Peyer's patch (tissue), 4 donors: ENCODE results near the gene TMEM267.
A peak's percentile ranks its signal among the peaks of the same experiment; 100 is the strongest.

Experiments used
- POLR2A ChIP-seq, 2 donors: fragments of 450-650 bp; IDR thresholded peaks; one replicate each; pipeline ENCODE4 v1.5.1; 2017; ENCODE audit warnings: antibody characterized with exemption in 2 of 2, mild to moderate bottlenecking in 2 of 2, moderate library complexity in 2 of 2
- TF ChIP-seq, protein P1 (sequence below), 6 experiments: fragments of 450-650 bp in 4 of 6; fragments of 200-600 bp in 2 of 6; sonication (generic) in 1 of 6; IDR thresholded peaks; one replicate each; pipeline ENCODE4 v1.5.1; 2017 to 2019; ENCODE audit warnings: antibody characterized with exemption in 6 of 6, mild to moderate bottlenecking in 3 of 6, moderate library complexity in 1 of 6

DNA sequence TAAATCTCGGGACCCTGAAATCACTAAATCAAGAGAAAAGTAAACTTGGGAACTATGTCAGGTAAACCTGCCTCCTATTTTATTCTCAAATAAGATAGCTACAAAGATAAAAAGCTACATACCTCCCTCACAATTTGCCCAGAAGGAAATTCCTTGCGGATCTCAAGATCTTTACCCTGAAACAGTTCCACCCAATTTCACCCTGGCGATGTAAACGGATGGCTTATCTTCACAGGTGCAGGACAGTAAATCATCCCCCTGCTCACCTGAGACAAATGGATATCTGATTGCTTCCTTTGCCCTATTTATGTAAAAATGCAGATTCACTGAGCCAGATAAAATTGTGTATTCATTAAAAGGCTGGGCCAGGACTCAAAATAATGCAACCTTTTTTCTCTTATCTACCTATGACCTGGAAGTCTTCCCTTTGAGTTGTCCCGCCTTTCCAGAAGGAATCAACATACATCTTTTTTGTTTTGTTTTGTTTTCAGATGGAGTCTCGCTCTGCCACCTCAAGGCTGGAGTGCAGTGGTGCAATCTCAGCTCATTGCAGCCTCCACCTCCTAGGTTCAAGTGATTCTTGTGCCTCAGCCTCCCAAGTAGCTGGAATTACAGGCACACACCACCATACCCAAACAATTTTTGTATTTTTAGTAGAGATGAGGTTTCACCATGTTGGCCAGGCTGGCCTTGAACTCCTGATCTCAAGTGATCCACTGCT, 13.8 kb downstream of the TMEM267 start:
- TF ChIP-seq POLR2A (IDR thresholded peaks at IDR 0.05), result no peak
- TF ChIP-seq, protein P1, sequence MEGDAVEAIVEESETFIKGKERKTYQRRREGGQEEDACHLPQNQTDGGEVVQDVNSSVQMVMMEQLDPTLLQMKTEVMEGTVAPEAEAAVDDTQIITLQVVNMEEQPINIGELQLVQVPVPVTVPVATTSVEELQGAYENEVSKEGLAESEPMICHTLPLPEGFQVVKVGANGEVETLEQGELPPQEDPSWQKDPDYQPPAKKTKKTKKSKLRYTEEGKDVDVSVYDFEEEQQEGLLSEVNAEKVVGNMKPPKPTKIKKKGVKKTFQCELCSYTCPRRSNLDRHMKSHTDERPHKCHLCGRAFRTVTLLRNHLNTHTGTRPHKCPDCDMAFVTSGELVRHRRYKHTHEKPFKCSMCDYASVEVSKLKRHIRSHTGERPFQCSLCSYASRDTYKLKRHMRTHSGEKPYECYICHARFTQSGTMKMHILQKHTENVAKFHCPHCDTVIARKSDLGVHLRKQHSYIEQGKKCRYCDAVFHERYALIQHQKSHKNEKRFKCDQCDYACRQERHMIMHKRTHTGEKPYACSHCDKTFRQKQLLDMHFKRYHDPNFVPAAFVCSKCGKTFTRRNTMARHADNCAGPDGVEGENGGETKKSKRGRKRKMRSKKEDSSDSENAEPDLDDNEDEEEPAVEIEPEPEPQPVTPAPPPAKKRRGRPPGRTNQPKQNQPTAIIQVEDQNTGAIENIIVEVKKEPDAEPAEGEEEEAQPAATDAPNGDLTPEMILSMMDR (IDR thresholded peaks at IDR 0.05), result peak in 2 of 6 experiments; percentile 24 to 25
